K562 (cell line): ENCODE results near the gene TFEB. TPM values are rescaled to one million over a fixed set of nuclear protein-coding genes. Genes with fewer than 3 reads are reported as not detected.
A peak's percentile ranks its signal among the peaks of the same experiment; 100 is the strongest.

Source experiments
- ATAC-seq: fragments of 200-7000 bp; cut with Tn5 transposase; 3 replicates; pipeline ENCODE4 v1.9.1; 2020; ENCODE audit warnings: moderate library complexity
- BruUV-seq: library from RNA; stranded (reverse); fragments of 400-500 nt; replicated peaks from 2 replicates; lab custom pipeline; 2021; lab: Mats Ljungman, UMichigan
- CTCF ChIA-PET: fragments of 300-600 bp; formaldehyde crosslinking; extraction: SDS; loops from one replicate; lab custom pipeline; 2021; ENCODE audit warnings: low intra/inter-chr PET ratio; lab: Yijun Ruan, JAX
- POLR2A ChIA-PET: fragments of 300-600, 350-650 bp; sonication (Branson Sonifier 250); formaldehyde crosslinking; extraction: SDS; loops from one replicate; lab custom pipeline; 2021; ENCODE audit warnings: antibody characterized with exemption, inconsistent platforms; lab: Yijun Ruan, JAX
- DNase-seq, 4 experiments: peaks; one replicate each; pipeline versions ENCODE4 v3.0.0 to v3.0.0-alpha.2; 2011 to 2018; ENCODE audit warnings: low spot score in 3 of 4, mixed read lengths in 3 of 4; ENCODE audit errors: extremely low read depth in 1 of 4
- FAIRE-seq: peaks from 2 replicates; lab custom pipeline; 2011; peaks lifted over from hg19 to GRCh38; lab: Jason Lieb, UNC
- H2AFZ ChIP-seq: 2 replicates; pipeline ENCODE4 v1.6.0; 2011; ENCODE audit warnings: low read depth, low read length, control low read depth, inconsistent platforms
- H3K27ac ChIP-seq: fragments of 200-600 bp; 3 replicates; pipeline ENCODE4 v1.8.0; 2011; ENCODE audit warnings: low read depth, mild to moderate bottlenecking, control low read depth, inconsistent platforms, low read length, moderate library complexity, mixed read lengths; ENCODE audit errors: extremely low read depth
- H3K27me3 ChIP-seq, 2 experiments: fragments of 300-600 bp in 1 of 2; 2 replicates in 1 of 2; 3 replicates in 1 of 2; pipeline versions ENCODE4 v1.6.0 to v1.8.0; 2011; ENCODE audit warnings: inconsistent platforms in 2 of 2, low read length in 2 of 2, mild to moderate bottlenecking in 1 of 2, mixed read lengths in 1 of 2, moderate library complexity in 1 of 2; ENCODE audit not compliant: control insufficient read depth in 2 of 2, insufficient read depth in 2 of 2
- H3K36me3 ChIP-seq: fragments of 300-600 bp; 3 replicates; pipeline ENCODE4 v1.8.0; 2011; ENCODE audit warnings: mild to moderate bottlenecking, low read length, inconsistent platforms; ENCODE audit not compliant: control insufficient read depth, insufficient read depth
- H3K4me1 ChIP-seq, 2 experiments: fragments of 200-600 bp in 1 of 2; replicated peaks in 1 of 2; 2 replicates in 1 of 2; 3 replicates in 1 of 2; pipeline versions ENCODE4 v1.5.1 to v1.8.0; 2011; ENCODE audit warnings: inconsistent platforms in 2 of 2, low read length in 2 of 2, mild to moderate bottlenecking in 1 of 2, mixed read lengths in 1 of 2, moderate library complexity in 1 of 2; ENCODE audit not compliant: control insufficient read depth in 2 of 2, insufficient read depth in 2 of 2
- H3K4me2 ChIP-seq: 2 replicates; pipeline ENCODE4 v1.6.1; 2011; ENCODE audit warnings: low read length, control low read depth, inconsistent platforms, mixed read lengths; ENCODE audit not compliant: insufficient read depth
- H3K4me3 ChIP-seq: fragments of 200-600 bp; sonication (generic), shearing (Covaris generic); 2 replicates; pipeline ENCODE4 v1.5.1; 2016; ENCODE audit warnings: control low read depth, inconsistent platforms
- H3K79me2 ChIP-seq: fragments of 200-600 bp; 3 replicates; pipeline ENCODE4 v1.8.0; 2011; ENCODE audit warnings: low read length, inconsistent platforms; ENCODE audit not compliant: control insufficient read depth, insufficient read depth
- H3K9ac ChIP-seq, 2 experiments: 2 replicates each; pipeline versions ENCODE4 v1.6.0 to v1.6.1; 2011; ENCODE audit warnings: low read depth in 2 of 2, low read length in 2 of 2, control low read depth in 1 of 2, inconsistent platforms in 1 of 2, mild to moderate bottlenecking in 1 of 2, mixed read lengths in 1 of 2; ENCODE audit not compliant: insufficient read depth in 1 of 2
- H3K9me1 ChIP-seq: one replicate; pipeline ENCODE4 v1.6.0; 2011; ENCODE audit warnings: inconsistent platforms, mild to moderate bottlenecking, low read length, moderate library complexity; ENCODE audit not compliant: control insufficient read depth, insufficient read depth
- H3K9me3 ChIP-seq: replicated peaks from 2 replicates; pipeline ENCODE4 v1.5.1; 2011; ENCODE audit warnings: low read depth, low read length, inconsistent platforms; ENCODE audit not compliant: control insufficient read depth, insufficient read depth
- H4K20me1 ChIP-seq: replicated peaks from 2 replicates; pipeline ENCODE4 v1.6.1; 2011; ENCODE audit warnings: low read length, inconsistent platforms, mixed read lengths; ENCODE audit not compliant: control insufficient read depth, insufficient read depth
- SRF ChIP-seq, 2 experiments: fragments of 250-450, 450-650 bp in 1 of 2; sonication (Bioruptor Pico) in 1 of 2; sonication (generic) in 1 of 2; formaldehyde crosslinking; IDR thresholded peaks; 2 replicates each; pipeline versions ENCODE4 v1.5.0 to v1.5.1; 2020 to 2022; ENCODE audit warnings: mild to moderate bottlenecking in 1 of 2, missing genetic modification reagents in 1 of 2
- TFAP4 ChIP-seq: sonication (generic); formaldehyde crosslinking; IDR thresholded peaks from 2 replicates; pipeline ENCODE4 v1.8.0; 2022; ENCODE audit warnings: missing genetic modification reagents, mild to moderate bottlenecking, moderate library complexity, borderline replicate concordance
- USF2 ChIP-seq: sonication (generic); formaldehyde crosslinking; IDR thresholded peaks from 2 replicates; pipeline ENCODE4 v1.5.0; 2020; ENCODE audit warnings: missing genetic modification reagents
- ZKSCAN1 ChIP-seq: fragments of 150-350 bp; IDR thresholded peaks from 2 replicates; pipeline ENCODE4 v1.6.1; 2016; ENCODE audit warnings: low read depth, low read length
- ZNF311 ChIP-seq: fragments of 250-450 bp; sonication (Bioruptor Pico); IDR thresholded peaks from 2 replicates; pipeline ENCODE4 v1.4.0; 2020; ENCODE audit warnings: mild to moderate bottlenecking, moderate library complexity
- WGBS: fragments of 100-300 bp; shearing (Covaris generic); methylation state at CpG from one replicate; pipeline ENCODE4 v1.1.6; 2016; ENCODE audit warnings: low coverage, mixed read lengths; ENCODE audit not compliant: insufficient coverage; ENCODE audit errors: missing lambda C conversion rate; 5-methylcytosine and 5-hydroxymethylcytosine counted together
- in situ Hi-C: fragments of 300-500 bp; cut with MboI; formaldehyde crosslinking; loops from 4 replicates; pipeline ENCODE4 v1.15.0; 2018; ENCODE audit warnings: inconsistent platforms, mixed read lengths
- intact Hi-C: fragments of 100-400 bp; cut with micrococcal nuclease; formaldehyde crosslinking; loops from 2 replicates; pipeline ENCODE4 v1.14.2; 2022
- polyA plus RNA-seq, 8 experiments: library from polyadenylated mRNA; depleted of rRNA in 4 of 8; stranded (reverse) in 5 of 8; unstranded in 3 of 8; fragments of >200 nt; fragmentation: Nextera tagmentation in 2 of 8; fragmentation: Illumina TruSeq in 1 of 8; extraction: Ambion mirVana in 2 of 8; extraction: Trizol in 1 of 8; gene quantifications; 2 replicates each; pipeline versions ENCODE4 v1.2.1 to v1.2.3, GENCODE V29; 2011 to 2014; ENCODE audit warnings: inconsistent platforms in 1 of 8, missing spikeins in 1 of 8
- total RNA-seq, 7 experiments: library from RNA; depleted of rRNA in 6 of 7; stranded (reverse); fragments of >200 nt in 6 of 7; fragmentation: Illumina TruSeq in 2 of 7; extraction: Trizol in 2 of 7; gene quantifications; 2 replicates each; pipeline versions ENCODE4 v1.2.1 to v1.2.3, GENCODE V29; 2011 to 2021; ENCODE audit warnings: low replicate concordance in 1 of 7

The TFEB gene
- total and polyA plus RNA-seq, 9 of the 15 experiments (the other 6 are each of a cell fraction or from before 2014, with no cell fraction given) = 0.04 to 4.7 (median 2.0) TPM

- no TSS peak for BruUV-seq
Observed at GRCh38 chr6:41748542-41748941, 13.1 kb upstream of the TFEB start.

More at GRCh38 chr6:41748542-41748941, 13.1 kb upstream of the TFEB start:
- FAIRE-seq (no peak), ATAC-seq (no peak), DNase-seq (no peak)
- Histone ChIP-seq H2AFZ (no peak overlapping the region), H3K79me2 (no peaks in the 10 kb centered on the region), H3K4me3 (no peak overlapping the region), H3K36me3 (no peaks in the 10 kb centered on the region), H3K9me3 (no peaks in the 10 kb centered on the region), H3K27ac (no peak overlapping the region), H4K20me1 (no peaks in the 10 kb centered on the region), H3K9ac (no peak overlapping the region), H3K4me2 (no peak overlapping the region), H3K27me3 (peaks cover 4 to 5% of the 10 kb centered on the region in 2 experiments; a peak in 2 of 5 replicates), H3K4me1 (peaks cover 8 to 14% of the 10 kb centered on the region in 2 experiments; a peak in 4 of 5 replicates), H3K9me1 (no peaks in the 10 kb centered on the region)
- 40% methylated on average over 3 of the region's 3 CpGs for WGBS
- ChIA-PET CTCF (no interaction called here), POLR2A (interaction anchor here (1.0 to 2.2 kb wide), 4 partner anchors 9 to 24 kb away, joined by 3 to 6 read pairs (median 4); no protein-coding TSS in a partner anchor)
- in situ Hi-C loops = no loop called here
- no peak for TF ChIP-seq USF2 (CRISPR knock-in tag)
- TF ChIP-seq ZNF311 (CRISPR knock-in tag) = no peak
- 0 out of 2 replicates have a peak, but pooled peaks have one; percentile 36 for TF ChIP-seq TFAP4 (CRISPR knock-in tag)
- TF ChIP-seq ZKSCAN1 = no peak
- no peak for TF ChIP-seq SRF (CRISPR knock-in tag; IDR thresholded peaks at IDR 0.05)
- intact Hi-C loops = no loop called here
